ENCODE measurements around the gene ZNF236. TPM values are rescaled to one million over a fixed set of nuclear protein-coding genes. Genes with fewer than 3 reads are reported as not detected.

The ZNF236 gene
- total and polyA plus RNA-seq, 10 of the 15 experiments (the other 5 are each of a cell fraction or from before 2014, with no cell fraction given), result 1.0 to 14.4 (median 5.9) TPM

- Histone ChIP-seq H3K4me3 (no peak overlapping the region), H3K27ac (ENCODE audit: control insufficient read depth, insufficient read depth) (no peak overlapping the region), H3K4me2 (ENCODE audit: control insufficient read depth, insufficient read depth) (no peak overlapping the region), H4K20me1 (ENCODE audit: control insufficient read depth, insufficient read depth) (no peaks in the 10 kb centered on the region), H3K27me3 (replicated peaks in 1 of 2; ENCODE audit: control insufficient read depth in 2 of 2, insufficient read depth in 2 of 2, low read length in 1 of 2) (no peaks in the 10 kb centered on the region), H3K4me1 (ENCODE audit: control insufficient read depth, insufficient read depth, low read length) (no peaks in the 10 kb centered on the region), H3K79me2 (ENCODE audit: control insufficient read depth, insufficient read depth, low read length) (no peaks in the 10 kb centered on the region), H3K36me3 (ENCODE audit: control insufficient read depth in 2 of 2, insufficient read depth in 2 of 2, low read length in 1 of 2) (peaks cover 0 to 6% of the 10 kb centered on the region in 2 experiments; a peak in 3 of 4 replicates), H3K9ac (ENCODE audit: control insufficient read depth, insufficient read depth, low read length) (no peak overlapping the region), H2AFZ (ENCODE audit: control insufficient read depth, low read depth, low read length) (no peak overlapping the region), H3K9me3 (replicated peaks; ENCODE audit: control insufficient read depth, insufficient read depth, low read length) (no peaks in the 10 kb centered on the region)
- RAD21 ChIA-PET (ENCODE audit: unreplicated experiment), result interaction anchor here (0.6 kb wide), 1 partner anchor 8 kb away, joined by 4 read pairs; no protein-coding TSS in a partner anchor
- intact Hi-C loops (cut with micrococcal nuclease; ENCODE audit: unreplicated experiment), result no loop called here
- no peak for DNase-seq (ENCODE audit: low read depth, low spot score)
- SMC1A ChIA-PET (ENCODE audit: uncharacterized antibody, unreplicated experiment), result no interaction called here
- no TSS peak for BruUV-seq (replicated peaks)
- TF ChIP-seq HDGF (IDR thresholded peaks at IDR 0.05) (no peak), USF2 (IDR thresholded peaks at IDR 0.05; ENCODE audit: borderline replicate concordance, low read depth, low read length) (no peak), TBL1XR1 (IDR thresholded peaks at IDR 0.05; ENCODE audit: low read depth, low read length) (no peak), SP1 (IDR thresholded peaks at IDR 0.05; ENCODE audit: low read depth, low read length) (no peak), SPI1 (IDR thresholded peaks at IDR 0.05; ENCODE audit: borderline replicate concordance, insufficient read depth, low read depth, low read length) (no peak), ZBTB40 (IDR thresholded peaks at IDR 0.05; ENCODE audit: borderline replicate concordance) (no peak), PBX3 (IDR thresholded peaks at IDR 0.05; ENCODE audit: insufficient replicate concordance, low read depth, low read length) (no peak), NFIC (IDR thresholded peaks at IDR 0.05; ENCODE audit: low read depth, low read length) (no peak), FOXM1 (IDR thresholded peaks at IDR 0.05; ENCODE audit: low read depth, low read length) (no peak), SREBF1 (IDR thresholded peaks at IDR 0.05; ENCODE audit: low read length) (no peak), IRF4 (IDR thresholded peaks at IDR 0.05; ENCODE audit: low read depth, low read length) (no peak), NR2F1 (conservative IDR thresholded peaks at IDR 0.05) (no peak), EED (IDR thresholded peaks at IDR 0.05; ENCODE audit: low read depth) (no peak)
- no peak for FAIRE-seq
- WGBS (ENCODE audit: insufficient coverage, insufficient replicate concordance, low lambda C conversion rate, missing lambda C conversion rate), result 90% methylated on average over 23 of the region's 23 CpGs
- no peak for ATAC-seq
- in situ Hi-C loops (cut with MboI), result loop anchor here (10.0 kb wide), 1 partner anchor 646 kb away; no protein-coding TSS in a partner anchor
- POLR2A ChIA-PET, result no interaction called here
- CTCF ChIA-PET, result interaction anchor here (3.0 kb wide), 1 partner anchor 9 kb away, joined by 19 read pairs; no protein-coding TSS in a partner anchor
Measured at GRCh38 chr18:77008576-77009315, 186.4 kb downstream of the ZNF236 start.
